Cerebellar nuclear complex (tissue), 1 donor: Measurements from ENCODE around the gene EYS.
"Not testable (repeated sequence)": the region's sequence is repeated elsewhere in the genome, so short reads cannot be mapped to it uniquely, and the experiment has no call there.

Experiments used
- DNase-seq, 2 experiments: peaks; one replicate each; lab custom pipeline; 2025; lab: John Stamatoyannopoulos, UW

The EYS gene

DNA sequence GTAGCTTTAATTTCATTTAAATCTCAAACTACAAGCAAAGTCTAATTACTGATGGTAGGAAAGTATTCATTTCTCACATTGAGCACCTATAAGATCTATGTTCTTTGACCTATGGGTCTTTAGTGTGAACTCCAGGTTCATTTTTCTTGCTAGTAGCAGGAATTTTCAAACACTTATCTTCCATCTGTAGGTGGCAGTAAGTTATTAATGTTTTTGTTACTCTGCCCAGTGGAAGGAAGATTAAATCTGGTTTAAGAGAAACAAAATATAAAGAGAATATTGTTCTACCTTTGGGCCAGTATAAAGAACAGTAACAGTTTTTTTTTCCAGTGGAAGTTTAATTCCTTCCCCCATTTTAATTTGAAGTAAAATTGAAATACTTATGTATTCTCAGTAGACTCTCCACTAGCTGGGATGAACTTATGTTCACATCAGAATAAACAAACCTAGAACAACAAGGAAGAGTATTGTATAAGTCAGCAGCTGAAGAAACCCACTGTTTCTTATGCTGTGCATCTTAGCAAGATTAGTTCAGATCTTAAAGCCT is 1743.2 kb downstream of the EYS start:
- DNase-seq, result no peak

DNA sequence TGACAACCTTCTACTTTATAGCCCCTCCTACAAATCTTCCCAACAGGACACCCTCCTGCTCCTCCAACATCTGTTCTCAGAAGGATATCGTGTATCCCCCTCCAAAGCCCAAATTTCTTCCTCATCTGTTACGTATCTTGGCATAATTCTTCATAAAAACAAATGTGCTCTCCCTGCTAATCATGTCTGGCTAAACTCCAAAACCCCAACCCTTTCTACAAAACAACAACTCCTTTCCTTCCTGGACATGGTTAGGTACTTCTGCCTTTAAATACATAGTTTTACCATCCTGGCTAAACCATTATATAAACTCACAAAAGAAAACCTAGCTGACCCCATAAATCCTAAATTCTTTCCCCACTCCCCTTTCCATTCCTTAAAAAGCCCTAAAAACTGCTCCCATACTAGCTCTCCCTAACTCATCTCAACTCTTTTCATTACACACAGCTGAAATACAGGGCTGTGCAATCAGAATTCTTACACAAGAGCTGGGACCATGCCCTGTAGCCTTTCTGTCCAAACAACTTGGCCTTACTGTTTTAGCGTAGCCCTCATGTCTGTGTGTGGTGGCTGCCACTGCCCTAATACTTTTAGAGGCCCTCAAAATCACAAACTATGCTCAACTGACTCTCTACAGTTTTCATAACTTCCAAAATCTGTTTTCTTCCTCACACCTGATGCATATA is 1753.5 kb downstream of the EYS start:
- not testable (repeated sequence) for DNase-seq

DNA sequence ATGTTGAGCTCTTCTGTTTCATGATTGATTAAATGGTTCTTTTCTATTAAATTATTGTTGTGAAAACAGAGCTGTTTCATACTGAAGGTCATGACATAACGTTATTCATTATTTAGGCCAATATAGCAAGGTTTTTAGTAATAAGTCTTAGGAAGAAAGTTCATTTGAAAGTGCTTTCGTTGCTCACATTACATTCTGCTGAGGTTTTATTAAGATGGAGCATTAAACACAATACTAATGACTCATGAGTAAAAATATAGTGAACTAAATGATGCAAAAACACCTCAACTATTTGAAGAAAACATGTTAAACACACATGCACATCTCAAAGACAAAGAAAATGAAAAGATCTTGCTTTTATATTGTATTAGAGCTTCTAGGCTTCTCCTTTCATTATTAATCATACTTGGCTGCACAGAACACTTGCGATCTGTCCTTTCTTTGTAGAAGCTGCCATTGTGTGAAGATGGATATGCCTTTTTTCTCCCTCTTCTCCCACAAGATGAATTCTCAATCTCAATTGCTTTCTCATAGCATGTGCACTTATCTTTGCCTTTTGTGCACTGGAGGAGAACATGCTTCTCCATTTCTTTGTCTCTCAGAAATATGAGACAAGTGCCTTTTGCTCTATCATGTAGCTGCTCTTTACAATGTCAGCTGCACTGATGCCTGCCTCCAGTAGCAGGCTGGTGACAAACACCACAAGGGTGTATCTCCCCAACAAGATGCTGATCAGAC is 1759.1 kb downstream of the EYS start:
- no peak for DNase-seq

DNA sequence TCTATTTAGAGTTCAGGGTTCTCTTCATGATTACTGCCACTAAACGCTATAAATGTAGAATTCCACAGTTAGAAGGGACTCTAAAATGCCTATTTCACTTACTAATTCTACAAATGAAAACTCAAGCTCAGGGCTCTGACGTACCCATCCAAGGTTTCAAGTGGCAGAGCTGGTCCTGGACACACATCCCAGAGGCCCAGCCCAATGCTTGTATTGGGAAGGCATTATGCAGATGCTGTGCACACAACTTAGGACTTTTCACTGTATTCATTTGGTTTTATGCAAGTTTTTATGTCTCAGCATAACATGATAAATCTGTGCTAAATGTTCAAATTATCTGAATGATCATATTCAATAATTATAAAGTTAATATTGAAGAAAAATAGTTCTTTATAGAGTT is 1761.0 kb downstream of the EYS start:
- DNase-seq, result no peak

DNA sequence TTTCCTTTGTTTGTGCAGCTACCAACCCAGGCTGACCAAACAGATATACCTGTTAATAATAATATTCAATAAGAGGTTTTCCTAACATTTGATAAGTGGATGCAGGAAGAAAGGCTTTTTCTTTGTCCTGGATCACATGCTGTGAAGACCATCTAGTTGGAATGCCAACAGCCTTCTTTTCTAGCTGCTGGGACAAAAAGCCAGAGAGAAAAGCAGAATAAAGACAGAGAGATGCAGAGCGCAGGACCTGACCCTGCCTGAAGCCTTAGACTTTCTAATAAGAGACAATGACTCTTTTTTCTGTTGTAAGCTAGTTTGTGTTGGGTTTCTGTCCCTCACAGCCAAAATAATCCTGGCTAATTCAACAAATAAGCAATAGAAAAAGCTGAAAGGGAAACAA is 1763.2 kb downstream of the EYS start:
- DNase-seq, result no peak

DNA sequence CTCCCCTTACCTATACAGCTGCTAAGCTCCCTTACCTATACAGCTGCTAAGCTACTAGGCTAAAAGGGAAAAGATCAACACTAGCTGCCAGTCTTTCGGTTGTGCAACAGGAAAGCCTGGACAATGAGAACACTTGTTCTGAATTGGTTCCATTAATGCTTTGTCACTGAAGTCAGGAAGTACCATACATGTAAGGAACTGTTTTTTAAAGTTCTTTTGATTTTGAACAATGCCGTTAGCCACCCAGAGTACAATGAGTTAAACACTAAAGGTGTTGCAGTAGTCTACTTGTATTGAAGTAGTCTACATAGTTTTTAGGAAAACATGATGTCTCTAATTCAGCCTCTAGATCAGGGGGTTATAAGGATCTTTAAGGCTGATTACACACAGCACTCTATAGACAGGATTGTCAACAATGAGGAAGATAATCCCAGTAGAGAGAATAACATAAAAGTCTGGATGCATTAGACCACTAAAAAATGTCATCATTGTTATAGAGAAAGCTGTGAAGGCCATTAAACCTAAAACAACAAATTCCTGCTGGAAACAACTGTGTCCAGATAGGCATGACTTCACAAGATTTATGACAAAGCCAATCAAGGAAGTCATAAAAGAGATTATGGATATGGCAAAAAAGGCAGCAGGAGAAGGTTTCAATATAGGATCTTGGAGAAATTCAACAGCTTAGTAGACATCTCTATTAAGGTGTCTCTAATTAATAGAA is 1765.1 kb downstream of the EYS start:
- no peak for DNase-seq

DNA sequence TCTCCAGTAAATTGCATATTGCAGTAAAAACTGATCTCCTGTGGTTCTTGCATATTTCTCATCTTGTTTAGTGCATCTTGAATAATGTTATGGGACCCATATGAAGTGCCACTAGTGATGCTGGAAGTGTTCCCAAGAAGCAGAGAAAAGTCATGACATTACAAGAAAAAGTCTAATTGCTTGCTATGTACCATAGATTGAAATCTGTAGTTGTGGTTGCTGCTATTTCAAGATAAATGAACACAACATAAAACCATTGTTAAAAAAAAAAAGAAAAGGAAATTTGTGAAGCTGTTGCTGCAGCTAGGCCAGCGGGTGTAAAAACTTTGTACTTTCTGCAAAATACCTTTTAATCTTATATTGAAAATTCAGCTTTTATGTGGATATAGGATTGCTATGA is 1767.0 kb downstream of the EYS start:
- DNase-seq, result no peak

DNA sequence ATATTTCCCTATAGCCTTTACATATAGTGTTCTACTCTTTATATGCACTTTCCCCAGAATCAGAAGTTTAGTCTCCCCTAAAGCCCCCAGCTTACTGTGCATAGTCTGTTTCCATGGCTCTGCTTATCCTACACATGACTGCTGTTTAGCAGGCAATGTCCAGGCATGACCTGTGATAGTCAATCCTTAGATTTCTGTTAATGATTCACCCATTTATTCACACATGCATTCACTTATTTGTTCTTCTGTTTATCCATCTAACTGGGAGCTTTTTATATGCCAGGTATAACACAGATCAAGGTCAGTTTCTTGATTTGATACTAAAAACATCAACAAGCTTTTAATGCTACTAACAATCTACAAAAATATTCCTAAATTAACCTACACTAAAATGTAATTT is 1770.6 kb downstream of the EYS start:
- DNase-seq, result no peak

DNA sequence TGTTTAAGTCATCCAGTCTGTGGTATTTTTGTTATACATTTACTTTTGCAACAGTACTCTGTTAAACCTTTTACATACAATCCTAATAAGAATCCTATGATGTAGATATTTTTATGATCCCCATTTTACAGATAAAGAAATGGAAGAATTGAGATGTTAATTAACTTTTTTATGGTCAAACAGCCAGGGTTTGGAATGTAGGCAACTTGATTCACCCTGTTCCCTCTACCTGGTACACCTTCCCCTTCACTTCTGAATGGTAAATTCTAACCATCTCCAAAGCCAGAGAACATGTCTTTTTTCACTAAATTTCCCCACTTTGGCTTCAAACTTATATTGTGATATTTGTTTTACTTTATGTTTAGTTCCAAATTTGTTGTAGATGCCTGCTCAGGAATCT is 1771.3 kb downstream of the EYS start:
- DNase-seq, result no peak

DNA sequence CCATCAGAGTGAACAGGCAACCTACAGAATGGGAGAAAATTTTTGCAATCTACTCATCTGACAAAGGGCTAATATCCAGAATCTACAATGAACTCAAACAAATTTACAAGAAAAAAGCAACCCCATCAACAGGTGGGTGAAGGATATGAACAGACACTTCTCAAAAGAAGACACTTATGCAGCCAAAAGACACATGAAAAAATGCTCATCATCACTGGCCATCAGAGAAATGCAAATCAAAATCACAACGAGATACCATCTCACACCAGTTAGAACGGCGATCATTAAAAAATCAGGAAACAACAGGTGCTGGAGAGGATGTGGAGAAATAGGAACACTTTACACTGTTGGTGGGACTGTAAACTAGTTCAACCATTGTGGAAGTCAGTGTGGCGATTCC is 1773.1 kb downstream of the EYS start:
- DNase-seq, result not testable (repeated sequence)

DNA sequence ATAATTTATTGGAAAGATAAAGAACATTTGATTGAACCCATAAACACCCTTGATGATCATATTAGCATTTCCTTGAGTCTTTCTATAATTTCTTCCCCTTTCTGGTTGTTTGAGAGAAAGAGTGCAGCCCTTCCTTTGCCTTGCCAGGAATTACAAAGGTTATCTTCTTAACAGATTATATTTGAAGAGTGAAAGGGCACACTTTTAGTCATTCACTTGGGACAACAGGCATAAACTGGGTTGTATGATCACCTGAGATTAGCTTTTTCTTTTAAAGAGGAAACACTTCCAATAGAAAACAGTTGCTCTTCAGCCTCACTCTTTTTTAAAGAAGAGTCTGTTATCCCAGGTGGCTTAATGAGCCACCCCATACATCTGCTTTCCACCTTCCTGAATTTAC is 1776.2 kb downstream of the EYS start:
- no peak for DNase-seq

DNA sequence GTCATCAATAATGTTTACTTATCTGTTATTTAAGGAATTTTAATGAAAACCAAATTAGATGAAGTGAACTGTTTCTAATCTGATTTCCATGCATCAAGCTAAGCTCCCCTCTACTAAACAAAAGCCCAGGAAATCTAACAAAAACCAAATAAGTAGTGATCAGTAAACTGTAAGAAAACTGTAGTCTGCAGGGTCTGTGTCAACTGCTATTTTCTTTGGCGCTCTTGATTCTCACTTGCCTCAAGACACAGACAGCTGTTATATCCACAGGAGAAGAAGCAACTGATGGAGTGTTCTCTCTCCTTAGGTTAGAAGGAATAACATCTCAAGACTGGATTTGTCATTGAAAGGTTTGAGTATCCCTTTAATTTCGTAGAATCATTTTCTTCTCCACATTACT is 1777.9 kb downstream of the EYS start:
- DNase-seq, result no peak

DNA sequence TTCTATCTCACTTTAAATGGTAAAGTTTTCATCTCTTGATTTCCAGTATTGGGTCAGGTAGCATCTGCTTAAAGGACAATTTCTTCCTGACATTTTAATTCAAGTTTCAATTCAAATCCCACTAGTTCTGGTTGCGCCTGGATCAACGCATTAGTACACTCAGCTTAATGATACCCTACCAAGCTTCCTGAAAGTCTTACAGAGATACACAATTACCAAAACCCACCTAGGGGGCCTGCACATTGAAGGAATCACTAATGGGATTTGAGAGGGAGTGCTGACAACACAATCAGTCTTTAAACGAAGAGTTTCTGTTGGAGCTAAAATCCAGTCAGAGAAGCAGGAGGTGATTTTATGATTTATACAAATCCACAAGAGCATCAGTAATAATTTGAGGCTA is 1778.4 kb downstream of the EYS start:
- no peak for DNase-seq

DNA sequence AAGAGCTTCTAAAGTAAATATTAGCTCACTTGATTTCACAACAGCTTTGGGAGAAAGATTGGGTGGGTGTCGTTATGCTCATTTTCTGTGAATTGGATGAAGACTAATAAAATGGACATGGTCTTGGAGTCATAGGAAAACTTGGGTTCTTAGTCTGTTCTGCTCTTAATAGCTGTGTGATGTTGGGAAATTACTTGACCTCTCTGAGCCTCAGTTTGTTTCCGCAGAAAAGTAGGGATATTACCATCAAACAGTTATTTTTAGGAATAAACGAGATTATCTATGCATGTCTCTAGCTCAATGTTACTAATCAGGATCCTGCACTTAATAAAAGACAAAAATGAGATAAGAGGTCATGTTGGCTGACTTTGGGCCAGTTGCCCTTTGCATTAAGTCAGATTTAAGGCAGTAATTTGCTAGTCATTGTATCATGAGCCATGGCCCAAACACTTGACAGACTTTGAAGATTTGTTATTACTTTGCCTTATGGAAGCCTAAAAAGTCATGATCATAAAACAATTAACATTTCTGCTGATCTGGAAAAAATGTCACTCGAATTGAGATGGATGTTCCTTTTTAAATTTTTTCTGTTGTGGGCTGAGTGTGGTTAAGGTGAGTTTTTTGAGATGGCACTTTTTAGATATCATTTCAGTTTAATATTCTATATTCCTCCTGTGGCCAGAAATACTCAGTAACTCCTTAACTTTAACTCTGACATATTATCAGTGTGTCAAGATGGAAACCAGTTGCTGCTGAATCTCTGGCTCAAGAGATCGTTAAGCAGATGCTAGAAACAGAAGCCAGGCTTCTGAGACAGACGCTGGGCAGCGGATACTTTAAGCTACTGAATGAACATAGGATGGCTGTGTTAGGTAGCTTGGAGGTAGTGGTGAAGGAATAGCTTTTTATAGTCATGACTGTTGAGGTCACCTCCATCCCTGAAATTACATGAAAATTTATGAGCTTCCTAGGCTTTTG is 1779.8 kb downstream of the EYS start:
- no peak for DNase-seq

DNA sequence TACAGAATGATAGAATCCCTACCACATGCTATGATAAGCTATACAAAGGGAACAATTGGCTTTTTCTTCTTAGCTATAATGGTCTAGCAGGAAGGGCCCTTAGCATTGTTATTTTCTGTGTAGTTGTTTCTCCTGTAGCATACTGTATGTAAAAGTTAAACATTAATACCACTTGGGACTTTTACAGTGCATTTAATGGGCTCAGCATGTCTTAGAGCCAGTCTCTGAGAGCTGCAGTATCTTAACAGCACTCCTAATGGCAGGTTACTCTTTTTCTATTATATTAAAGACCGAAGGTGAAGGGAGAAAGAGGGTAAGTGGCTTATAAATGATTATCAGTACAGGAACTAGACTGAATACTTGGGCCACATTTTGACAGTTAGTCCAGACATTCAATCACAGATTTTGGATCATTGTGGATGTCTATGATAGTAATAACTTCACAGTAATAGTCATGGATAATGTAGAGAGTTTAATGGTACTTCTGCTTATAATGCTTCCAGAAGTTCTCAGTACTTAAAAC is 1780.7 kb downstream of the EYS start:
- DNase-seq, result no peak

DNA sequence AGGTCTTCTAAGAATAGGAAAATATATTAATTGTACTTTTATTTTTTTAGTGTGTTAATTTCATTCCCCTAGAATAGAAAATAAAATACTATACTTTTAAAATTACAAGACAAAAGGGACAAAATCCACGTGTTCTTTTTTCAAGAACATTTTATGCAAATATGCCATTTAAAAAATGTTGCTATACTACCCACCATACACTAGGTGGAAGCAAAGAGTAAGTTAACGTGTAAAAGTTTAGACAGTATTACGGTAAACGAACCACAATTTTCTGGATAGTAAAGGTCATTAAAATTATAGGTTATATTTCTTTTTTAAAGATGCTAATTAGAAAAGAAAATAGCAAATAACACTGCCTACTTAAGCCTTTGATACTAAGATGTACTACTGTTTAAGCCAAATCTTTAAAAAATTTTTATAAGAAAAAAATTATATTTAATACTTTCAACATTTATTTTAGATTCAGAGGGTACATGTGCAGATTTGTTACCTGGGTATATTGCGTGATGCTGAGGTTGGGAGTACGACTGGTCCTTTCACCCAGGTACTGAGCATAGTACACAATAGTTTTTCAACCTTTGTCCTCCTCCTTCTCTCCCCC is 1783.8 kb downstream of the EYS start:
- DNase-seq, result no peak

DNA sequence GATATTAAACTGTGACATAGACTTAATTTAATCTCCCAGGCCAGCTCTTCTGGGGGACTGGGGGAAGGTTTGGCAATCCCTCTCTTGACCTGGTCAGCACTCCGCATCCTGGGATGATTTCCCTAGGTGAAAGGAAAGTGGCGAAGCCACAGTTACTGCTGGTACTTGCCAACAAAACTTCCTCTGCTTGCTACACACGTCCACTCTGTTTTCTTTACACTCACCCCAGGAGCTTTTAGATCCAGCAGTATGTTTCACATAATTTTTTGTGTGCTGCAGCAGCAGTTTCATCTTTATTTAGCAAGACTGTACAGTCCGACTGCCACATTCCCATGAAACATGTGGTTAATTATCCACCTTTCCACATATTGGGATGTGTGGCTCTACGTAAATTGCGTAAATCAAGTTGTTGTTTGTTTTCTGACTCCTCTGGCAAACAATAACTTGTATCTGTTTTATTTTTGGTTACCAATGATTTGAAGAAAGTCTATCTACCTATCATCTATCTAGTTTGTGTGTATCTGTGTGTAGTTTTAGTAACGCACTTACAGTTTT is 1787.4 kb downstream of the EYS start:
- DNase-seq, result no peak

DNA sequence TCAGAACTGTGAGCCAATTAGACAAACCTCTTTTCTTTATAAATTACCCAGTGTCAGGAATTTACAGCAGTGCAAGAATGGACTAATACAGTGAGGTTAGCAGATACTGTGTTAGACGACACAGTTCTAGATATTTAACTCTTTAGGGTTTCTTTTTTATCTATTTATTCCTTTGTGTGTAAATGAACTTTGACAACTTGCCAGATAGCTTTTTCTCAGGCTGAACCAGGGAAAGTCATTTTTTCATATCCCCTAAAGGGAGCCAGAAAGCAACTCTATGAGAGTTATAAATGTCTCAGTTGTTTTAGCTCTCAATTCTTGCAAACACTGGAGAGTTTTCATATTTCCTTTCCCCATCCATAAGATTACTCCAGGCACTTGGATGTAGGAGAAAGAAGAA is 1794.1 kb downstream of the EYS start:
- DNase-seq, result no peak

DNA sequence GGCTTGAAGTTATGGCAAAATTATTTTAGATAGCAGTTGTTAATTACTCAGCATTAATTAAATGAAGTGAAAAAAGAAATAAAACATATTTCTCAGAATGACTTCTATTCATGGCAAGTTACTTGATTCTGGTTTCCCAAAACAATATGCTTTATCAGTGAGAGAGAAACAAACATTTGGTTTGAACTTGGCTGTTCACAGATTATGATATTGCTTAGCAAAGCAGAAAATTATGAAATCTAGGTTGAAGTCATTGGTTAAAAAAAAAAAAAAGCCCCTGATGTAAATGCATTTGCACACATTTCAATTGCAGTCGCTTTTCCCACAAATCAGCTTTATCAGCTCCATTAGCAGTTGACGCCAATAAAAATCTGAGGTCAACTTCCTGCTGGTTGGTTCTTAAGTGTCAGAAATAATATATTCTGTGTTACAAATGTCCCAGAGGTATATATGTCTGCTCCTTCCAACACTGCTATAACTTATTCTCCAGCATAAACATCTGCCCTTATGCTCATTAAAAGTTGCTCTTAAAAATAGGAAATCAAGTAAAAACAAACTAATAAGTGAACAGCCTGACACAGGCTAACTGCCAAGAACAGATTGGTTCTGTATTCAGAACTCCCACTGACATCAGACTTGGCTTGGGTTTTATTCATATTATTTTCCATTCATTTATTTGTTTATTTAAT is 1796.0 kb downstream of the EYS start:
- no peak for DNase-seq

DNA sequence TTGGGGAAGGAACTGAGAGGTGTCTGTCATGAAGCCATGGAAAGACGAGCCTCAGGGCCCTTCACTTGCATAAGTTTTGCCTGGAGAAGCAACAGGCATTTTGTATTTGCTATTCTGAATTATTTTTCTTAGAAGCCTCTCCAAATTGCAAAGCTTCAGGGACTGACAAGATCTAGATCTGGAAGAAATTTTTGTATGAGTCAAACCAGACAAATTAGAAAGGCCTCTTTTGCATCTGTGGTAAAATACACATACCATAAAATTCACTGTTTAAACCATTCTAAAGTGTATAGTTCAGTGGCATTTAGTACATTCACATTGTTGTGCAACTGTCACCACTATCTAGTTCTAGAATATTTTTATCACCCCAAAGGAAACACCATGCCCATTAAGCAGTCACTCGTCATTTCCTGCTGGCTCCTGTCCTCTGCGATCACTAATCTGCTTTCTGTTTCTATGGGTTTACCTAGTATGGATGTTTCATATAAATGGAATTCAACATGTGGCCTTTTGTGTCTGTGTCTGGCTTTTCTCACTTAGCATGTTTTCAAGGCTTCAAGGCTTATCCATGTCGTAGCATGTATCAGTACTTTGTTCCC is 1802.3 kb downstream of the EYS start:
- no peak for DNase-seq
